C4-2B (cell line): ENCODE measurements around the gene TTLL6.

Experiments
- H3K27ac ChIP-seq: fragments of 450-650 bp; 2 replicates; pipeline ENCODE4 v1.5.1; 2017
- ZFX ChIP-seq: fragments of 450-650 bp; IDR thresholded peaks from 2 replicates; pipeline ENCODE4 v1.6.1; 2017
- TF ChIP-seq, protein P1 (sequence below): fragments of 450-650 bp; conservative IDR thresholded peaks from 2 replicates; pipeline ENCODE4 v1.5.1; 2017; ENCODE audit warnings: mild to moderate bottlenecking

The TTLL6 gene

DNA sequence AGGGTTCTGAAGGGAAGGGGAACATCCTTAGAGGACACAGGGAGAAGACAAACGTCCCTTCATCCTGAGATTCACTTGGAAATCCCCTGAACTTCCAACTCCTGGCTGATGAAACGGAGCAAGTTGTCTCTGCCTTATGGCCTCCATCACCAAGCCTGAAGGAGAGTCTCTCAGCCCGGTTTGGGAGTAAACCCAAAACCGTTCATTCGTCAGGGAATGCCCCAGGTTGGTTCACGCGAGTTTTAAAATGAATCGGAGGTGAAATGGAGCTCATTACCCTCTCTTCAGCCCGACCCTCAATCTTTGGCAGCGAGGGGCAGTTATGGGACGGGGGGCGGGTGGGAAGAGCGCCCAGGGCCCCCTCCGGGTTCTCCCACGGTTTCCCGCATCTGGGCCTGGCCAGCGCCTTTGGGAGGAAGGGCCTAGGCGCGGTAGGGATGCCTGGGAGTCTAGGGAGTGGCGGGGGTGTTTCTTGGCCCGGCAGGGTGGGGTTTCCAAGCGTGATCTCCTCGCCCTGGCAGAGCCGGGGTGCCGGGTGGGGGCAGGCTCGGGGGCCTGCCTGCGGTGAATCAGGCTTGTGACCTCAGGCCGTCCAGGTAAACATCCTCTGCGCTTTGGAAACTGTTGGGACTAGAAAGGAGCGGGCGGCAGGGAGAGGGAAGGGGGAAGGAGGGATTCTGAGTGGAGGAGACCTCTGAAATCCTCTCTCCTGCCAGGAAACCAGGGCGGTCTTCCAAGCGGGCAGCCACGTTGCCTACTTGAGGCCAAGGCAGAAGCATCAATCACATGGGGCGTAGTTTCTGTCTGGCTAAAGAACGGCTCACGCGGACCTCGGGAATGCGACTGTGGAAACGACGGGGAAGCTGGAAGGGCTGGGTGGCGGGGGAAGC, 64.4 kb downstream of the TTLL6 start:
- H3K27ac ChIP-seq = peak overlapping the region; percentile 91

DNA sequence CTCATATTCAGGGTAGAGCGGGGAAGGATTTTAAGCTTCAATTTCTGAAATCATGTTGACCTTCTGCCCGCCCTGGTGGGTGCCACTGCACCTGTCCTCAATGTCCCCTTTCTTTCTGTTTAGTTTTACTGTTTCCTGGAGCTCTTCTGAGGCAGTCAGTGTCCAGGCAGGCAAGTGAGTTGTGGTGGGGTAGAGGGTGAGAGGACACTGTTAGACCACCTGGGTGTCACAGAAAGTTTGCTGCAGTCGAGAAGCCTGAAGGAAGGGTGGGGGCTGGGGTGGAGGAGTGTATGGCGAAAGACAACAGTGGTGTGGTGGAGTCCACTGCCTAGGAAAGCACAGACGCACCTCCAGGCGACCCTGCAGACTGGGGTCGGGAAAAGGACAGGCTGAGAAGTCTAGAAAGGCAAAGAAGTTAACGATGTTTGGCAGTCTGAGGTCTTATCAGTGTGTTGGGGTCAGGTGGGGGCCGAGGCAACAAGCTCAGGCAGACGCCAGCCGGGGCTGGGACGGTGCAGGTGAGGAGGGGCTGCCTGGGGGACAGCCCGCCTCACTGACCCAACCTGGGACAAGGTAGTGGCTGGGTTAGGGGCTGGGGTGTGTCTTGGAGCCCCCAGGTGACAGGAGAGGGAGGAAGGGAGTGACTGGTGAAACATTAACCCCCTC, 65.2 kb downstream of the TTLL6 start:
- peak overlapping the region; percentile 91 for H3K27ac ChIP-seq
- TF ChIP-seq ZFX = no peak
- TF ChIP-seq, protein P1, sequence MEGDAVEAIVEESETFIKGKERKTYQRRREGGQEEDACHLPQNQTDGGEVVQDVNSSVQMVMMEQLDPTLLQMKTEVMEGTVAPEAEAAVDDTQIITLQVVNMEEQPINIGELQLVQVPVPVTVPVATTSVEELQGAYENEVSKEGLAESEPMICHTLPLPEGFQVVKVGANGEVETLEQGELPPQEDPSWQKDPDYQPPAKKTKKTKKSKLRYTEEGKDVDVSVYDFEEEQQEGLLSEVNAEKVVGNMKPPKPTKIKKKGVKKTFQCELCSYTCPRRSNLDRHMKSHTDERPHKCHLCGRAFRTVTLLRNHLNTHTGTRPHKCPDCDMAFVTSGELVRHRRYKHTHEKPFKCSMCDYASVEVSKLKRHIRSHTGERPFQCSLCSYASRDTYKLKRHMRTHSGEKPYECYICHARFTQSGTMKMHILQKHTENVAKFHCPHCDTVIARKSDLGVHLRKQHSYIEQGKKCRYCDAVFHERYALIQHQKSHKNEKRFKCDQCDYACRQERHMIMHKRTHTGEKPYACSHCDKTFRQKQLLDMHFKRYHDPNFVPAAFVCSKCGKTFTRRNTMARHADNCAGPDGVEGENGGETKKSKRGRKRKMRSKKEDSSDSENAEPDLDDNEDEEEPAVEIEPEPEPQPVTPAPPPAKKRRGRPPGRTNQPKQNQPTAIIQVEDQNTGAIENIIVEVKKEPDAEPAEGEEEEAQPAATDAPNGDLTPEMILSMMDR = no peak

More for the DNA sequence above, 64.4 kb downstream of the TTLL6 start:
- TF ChIP-seq ZFX = no peak
- TF ChIP-seq, protein P1 = no peak

DNA sequence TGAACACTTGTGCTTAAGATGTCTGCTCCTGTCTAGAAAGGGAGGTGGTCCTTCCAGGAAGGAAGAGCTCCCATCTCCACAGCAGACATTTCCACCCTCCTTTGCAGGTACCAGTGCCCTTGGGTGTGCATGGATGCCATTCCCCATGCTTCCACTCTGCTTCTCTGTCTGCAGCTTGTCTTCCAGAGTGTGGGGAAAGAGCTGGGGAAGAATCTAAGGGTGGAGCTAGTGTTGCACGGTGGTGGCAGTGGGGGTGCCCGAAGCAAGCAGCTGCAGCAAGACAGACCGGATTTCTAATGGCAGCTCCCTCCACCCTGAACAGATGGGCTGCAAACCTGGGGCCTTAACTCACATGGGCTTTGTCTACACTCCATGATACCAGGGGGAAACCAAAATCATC, 65.9 kb downstream of the TTLL6 start:
- TF ChIP-seq ZFX = no peak
- TF ChIP-seq, protein P1 = no peak
- peak overlapping the region; percentile 91 for H3K27ac ChIP-seq

DNA sequence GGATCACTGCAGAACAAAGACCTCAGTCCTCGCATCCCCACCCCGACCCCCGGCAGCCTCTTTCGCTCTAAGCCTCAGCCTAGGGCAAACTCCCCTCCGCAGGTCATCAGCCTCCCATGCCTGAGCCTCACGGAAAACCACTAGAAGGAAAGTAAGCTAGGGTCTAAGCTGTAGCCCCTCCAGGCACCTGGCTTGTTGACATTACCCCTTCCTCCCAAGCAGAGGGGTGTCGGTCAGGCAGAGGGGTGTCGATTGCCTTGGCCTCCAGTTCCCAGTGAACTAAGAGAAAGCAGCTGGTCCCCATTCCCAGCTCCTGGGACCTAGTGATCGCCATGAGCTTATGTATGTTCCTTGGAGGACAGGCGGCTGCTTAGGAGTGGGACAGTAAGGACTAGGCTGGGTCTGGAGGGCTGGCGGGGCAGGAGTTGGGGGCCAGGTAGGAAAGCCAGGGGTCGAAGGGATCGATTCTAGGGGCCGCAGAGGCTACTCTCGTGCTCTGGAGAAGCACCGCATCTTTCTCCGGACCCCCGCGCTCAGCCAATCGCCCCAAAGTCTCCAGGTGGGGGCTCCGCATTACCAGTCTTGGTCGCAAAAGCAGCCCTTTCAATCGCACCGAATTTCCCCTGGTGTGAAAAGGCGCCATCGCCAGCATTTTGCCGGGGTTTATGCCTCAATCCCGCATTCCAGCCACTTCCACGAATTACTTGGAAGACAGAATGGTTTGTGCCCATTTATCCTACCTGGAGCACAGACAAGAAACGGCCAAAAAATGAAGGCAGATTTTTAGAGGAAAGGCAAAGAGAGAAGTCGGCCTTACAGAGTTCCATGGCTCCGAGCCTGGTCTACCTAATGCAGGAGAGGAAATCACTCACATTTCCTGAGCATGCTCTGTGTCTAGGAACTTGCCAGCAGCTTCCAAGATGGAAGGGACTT, 67.1 kb downstream of the TTLL6 start:
- H3K27ac ChIP-seq = peak overlapping the region; percentile 91
- TF ChIP-seq, protein P1 = no peak
- no peak for TF ChIP-seq ZFX

DNA sequence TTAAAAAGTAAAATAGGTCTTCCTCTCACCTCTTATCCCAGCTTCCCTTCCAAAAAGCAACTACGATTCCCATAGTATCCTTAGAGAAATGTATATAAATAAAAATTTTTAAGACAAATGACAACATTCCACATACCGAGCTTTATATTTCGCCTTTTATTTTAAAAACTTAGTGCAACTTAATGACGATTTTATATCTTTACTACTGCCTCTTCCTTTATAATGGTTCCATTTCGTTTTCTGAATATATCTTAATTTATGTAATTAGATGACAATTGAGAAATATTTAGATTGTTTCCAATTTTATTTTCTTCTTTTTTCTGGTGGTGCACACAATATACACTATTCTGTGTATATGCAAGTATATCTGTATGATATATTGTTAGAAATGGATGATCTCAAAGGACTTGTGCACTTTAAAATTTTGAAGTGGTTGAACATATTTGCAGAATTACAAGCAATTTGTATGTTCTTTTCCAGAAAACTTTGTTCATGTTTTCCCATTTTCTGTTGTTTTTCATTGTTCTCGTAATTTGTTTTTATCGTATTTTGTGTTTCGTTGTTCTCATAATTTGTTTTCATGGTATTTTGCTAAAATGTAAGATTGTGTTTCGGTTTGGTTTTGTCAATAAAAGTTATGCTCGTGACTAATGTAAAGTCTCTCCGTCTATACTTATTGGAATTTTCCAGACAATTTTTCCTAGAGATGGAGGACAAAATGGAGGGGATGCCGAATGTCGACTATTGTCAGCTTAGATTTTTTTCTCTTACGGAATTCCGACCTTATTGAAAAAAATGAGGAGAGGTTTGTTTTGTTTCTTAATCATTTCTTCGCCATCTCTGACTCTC, 68.1 kb downstream of the TTLL6 start:
- TF ChIP-seq ZFX = no peak
- TF ChIP-seq, protein P1 = no peak
- peak overlapping the region; percentile 91 for H3K27ac ChIP-seq
